Measurements from ENCODE around the gene TSPAN32.

The TSPAN32 gene

DNA sequence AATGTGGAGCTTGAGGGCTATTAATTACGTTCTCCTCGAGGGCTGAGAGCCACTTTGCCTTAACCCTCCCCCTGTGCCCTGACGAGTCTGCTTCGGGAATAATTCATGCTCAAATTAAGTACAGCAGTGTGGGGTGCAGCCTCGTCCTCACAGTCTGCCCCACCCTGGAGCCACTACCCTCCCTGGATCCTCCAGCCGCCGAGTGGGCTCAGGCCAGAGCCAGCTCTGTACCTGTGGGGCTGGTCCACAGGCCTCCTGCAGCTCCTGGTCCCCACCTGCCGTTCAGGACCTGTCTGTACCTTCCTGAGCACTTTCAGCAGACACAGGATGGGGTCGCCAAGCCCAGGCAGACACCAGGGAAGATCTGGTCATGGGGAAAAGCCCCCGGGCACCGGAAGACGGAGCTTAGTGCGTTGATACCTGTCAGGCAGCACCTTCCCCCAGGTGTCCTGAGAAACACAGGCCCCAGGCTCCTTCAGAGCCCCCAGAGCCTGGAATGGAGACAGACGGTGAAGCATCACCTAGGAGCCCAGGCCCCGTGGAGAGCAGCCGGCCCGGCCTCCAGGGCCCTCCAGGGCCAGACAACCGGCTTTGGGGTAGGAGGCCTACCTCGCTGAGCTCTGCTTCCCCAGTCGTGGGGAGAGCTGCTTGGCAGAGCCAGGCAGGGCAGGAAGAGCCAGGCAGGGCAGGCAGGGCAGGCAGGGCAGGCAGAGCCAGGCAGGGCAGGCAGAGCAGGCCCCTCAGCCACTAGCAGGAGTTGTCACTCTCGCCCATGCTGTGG is 9.7 kb downstream of the TSPAN32 start:
- H3K27me3 ChIP-seq (ENCODE audit: low read depth, low read length), result no peaks in the 10 kb centered on the region
- no peak overlapping the region for H3K27ac ChIP-seq (ENCODE audit: low read length)
- H3K36me3 ChIP-seq (replicated peaks; ENCODE audit: low read depth, low read length), result no peaks in the 10 kb centered on the region
- H3K9me3 ChIP-seq (ENCODE audit: insufficient read depth, low read length), result no peaks in the 10 kb centered on the region
- no peaks in the 10 kb centered on the region for H3K4me1 ChIP-seq (ENCODE audit: low read length)
- no peak overlapping the region for H3K4me3 ChIP-seq (ENCODE audit: low read length)
- TF ChIP-seq, protein P1, sequence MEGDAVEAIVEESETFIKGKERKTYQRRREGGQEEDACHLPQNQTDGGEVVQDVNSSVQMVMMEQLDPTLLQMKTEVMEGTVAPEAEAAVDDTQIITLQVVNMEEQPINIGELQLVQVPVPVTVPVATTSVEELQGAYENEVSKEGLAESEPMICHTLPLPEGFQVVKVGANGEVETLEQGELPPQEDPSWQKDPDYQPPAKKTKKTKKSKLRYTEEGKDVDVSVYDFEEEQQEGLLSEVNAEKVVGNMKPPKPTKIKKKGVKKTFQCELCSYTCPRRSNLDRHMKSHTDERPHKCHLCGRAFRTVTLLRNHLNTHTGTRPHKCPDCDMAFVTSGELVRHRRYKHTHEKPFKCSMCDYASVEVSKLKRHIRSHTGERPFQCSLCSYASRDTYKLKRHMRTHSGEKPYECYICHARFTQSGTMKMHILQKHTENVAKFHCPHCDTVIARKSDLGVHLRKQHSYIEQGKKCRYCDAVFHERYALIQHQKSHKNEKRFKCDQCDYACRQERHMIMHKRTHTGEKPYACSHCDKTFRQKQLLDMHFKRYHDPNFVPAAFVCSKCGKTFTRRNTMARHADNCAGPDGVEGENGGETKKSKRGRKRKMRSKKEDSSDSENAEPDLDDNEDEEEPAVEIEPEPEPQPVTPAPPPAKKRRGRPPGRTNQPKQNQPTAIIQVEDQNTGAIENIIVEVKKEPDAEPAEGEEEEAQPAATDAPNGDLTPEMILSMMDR (IDR thresholded peaks at IDR 0.05; ENCODE audit: low read depth, low read length), result no peak
- TF ChIP-seq EZH2phosphoT487 (IDR thresholded peaks at IDR 0.05; ENCODE audit: low read depth), result no peak
- no peak overlapping the region for H3K9ac ChIP-seq (ENCODE audit: low read length)
- no peak overlapping the region for H3K4me2 ChIP-seq (ENCODE audit: low read length)
- H4K20me1 ChIP-seq (ENCODE audit: insufficient read depth, low read length), result no peaks in the 10 kb centered on the region
- no peak overlapping the region for H2AFZ ChIP-seq (ENCODE audit: low read depth, low read length)
- H3K79me2 ChIP-seq (ENCODE audit: low read length), result no peaks in the 10 kb centered on the region

DNA sequence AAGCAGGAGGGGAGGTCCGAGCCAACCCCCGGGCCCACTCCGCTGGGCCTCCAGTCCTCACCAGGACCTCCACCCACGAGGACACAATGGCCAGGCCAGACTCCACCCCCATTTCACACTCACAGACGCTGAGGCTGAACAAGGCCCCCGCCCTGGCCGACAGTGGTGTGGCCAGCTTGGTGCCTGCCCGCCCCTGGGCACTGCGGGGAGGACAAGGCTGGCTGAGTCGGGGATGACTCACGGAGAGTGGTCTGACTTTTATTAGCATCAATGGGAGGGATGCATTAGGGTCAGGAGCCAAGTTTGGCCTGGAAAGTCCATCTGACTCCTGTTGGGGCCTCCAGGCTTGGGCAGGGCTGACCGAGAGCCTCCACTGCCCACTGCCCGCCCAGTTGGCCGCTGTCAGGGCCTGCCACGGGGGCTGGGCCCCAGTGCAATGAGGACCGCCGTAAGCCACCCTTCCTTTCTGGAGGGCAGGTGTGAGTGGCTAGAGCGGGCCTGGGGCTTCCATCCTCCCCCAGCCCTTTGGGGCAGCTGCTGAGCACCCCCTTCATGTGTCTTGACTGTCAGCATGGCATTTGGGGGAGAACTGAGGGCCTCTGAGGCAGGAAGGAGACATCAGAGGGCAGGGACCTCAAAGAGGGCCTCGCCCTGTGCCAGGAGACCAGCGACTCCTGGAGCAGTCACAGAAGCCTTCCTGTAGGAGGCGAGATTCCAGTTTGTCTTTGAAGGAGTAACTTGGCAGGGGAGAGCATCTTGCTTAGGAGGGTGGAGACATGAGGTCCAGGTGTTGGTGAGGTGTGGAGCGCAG is 10.6 kb downstream of the TSPAN32 start:
- H3K9ac ChIP-seq (ENCODE audit: low read length), result no peak overlapping the region
- H3K27ac ChIP-seq (ENCODE audit: low read length), result no peak overlapping the region
- no peaks in the 10 kb centered on the region for H3K4me1 ChIP-seq (ENCODE audit: low read length)
- no peaks in the 10 kb centered on the region for H3K9me3 ChIP-seq (ENCODE audit: insufficient read depth, low read length)
- TF ChIP-seq, protein P1 (IDR thresholded peaks at IDR 0.05; ENCODE audit: low read depth, low read length), result no peak
- no peak for TF ChIP-seq EZH2phosphoT487 (IDR thresholded peaks at IDR 0.05; ENCODE audit: low read depth)
- no peaks in the 10 kb centered on the region for H3K27me3 ChIP-seq (ENCODE audit: low read depth, low read length)
- H3K4me3 ChIP-seq (ENCODE audit: low read length), result no peak overlapping the region
- H2AFZ ChIP-seq (ENCODE audit: low read depth, low read length), result no peak overlapping the region
- no peaks in the 10 kb centered on the region for H3K79me2 ChIP-seq (ENCODE audit: low read length)
- H3K4me2 ChIP-seq (ENCODE audit: low read length), result no peak overlapping the region
- H3K36me3 ChIP-seq (replicated peaks; ENCODE audit: low read depth, low read length), result no peaks in the 10 kb centered on the region
- no peaks in the 10 kb centered on the region for H4K20me1 ChIP-seq (ENCODE audit: insufficient read depth, low read length)

DNA sequence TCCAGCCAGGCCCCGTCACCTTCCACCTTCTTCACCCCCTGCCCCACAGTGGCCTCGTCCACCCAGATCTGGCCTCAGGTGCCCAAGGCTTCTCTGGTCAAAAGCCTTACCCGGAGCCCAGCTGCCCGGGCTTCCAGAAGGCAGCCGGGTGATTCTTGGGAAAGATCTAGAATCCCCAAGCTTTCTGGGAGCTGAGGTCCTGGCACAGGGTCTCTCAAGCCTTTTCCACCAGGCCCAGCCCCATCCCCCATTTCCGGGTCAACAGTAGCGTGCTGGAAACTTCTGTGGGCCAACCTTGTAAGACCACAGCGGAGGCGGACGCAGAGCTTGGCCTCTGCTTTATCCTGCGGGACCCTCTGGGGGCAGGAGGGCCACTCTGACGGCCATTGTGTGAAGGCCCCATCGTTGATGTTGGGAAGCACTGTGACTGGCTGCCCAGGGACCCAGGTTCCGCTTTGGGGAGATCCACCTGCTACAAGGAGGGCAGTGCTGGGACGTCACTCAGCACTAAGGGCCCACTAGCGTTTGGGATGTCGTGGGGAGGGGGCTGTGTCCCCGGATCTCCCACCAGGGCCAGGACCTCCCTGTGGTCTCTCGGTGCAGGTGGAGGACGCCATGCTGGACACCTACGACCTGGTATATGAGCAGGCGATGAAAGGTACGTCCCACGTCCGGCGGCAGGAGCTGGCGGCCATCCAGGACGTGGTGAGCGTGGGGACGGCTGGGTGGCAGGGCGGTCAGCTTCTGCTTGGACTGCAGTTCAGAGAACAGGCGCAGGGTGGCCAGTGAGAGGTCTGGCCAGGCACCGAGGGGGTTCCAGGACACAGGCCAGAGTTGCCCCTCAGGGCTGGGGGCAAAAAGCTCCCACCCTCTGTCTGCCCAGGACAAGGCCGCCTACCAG is 11.5 kb downstream of the TSPAN32 start:
- no peak overlapping the region for H3K4me2 ChIP-seq (ENCODE audit: low read length)
- no peak overlapping the region for H3K27ac ChIP-seq (ENCODE audit: low read length)
- H3K36me3 ChIP-seq (replicated peaks; ENCODE audit: low read depth, low read length), result no peaks in the 10 kb centered on the region
- TF ChIP-seq, protein P1 (IDR thresholded peaks at IDR 0.05; ENCODE audit: low read depth, low read length), result no peak
- no peak for TF ChIP-seq EZH2phosphoT487 (IDR thresholded peaks at IDR 0.05; ENCODE audit: low read depth)
- H2AFZ ChIP-seq (ENCODE audit: low read depth, low read length), result no peak overlapping the region
- H3K4me3 ChIP-seq (ENCODE audit: low read length), result no peak overlapping the region
- no peaks in the 10 kb centered on the region for H3K4me1 ChIP-seq (ENCODE audit: low read length)
- no peaks in the 10 kb centered on the region for H3K9me3 ChIP-seq (ENCODE audit: insufficient read depth, low read length)
- no peak overlapping the region for H3K9ac ChIP-seq (ENCODE audit: low read length)
- H3K27me3 ChIP-seq (ENCODE audit: low read depth, low read length), result no peaks in the 10 kb centered on the region
- no peaks in the 10 kb centered on the region for H4K20me1 ChIP-seq (ENCODE audit: insufficient read depth, low read length)
- no peaks in the 10 kb centered on the region for H3K79me2 ChIP-seq (ENCODE audit: low read length)

Data from OCI-LY3 (cell line).